Stomach smooth muscle (tissue), 2 donors: Measurements from ENCODE around the gene KIFAP3.

Experiments
- H3K27ac ChIP-seq: one replicate; pipeline ENCODE4 v1.7.0; 2013; ENCODE audit warnings: mild to moderate bottlenecking, low read length, inconsistent platforms
- H3K27me3 ChIP-seq, 2 donors: one replicate each; pipeline ENCODE4 v1.7.0; 2013; ENCODE audit warnings: low read length in 2 of 2; ENCODE audit not compliant: insufficient read depth in 2 of 2, control insufficient read depth in 1 of 2
- H3K36me3 ChIP-seq, 2 donors: one replicate each; pipeline ENCODE4 v1.7.0; 2013; ENCODE audit warnings: low read length in 2 of 2; ENCODE audit not compliant: control insufficient read depth in 2 of 2, insufficient read depth in 2 of 2
- H3K4me1 ChIP-seq: one replicate; pipeline ENCODE4 v1.7.0; 2013; ENCODE audit warnings: low read length; ENCODE audit not compliant: control insufficient read depth, insufficient read depth
- H3K4me3 ChIP-seq, 2 donors: one replicate each; pipeline ENCODE4 v1.7.0; 2013; ENCODE audit warnings: low read length in 2 of 2
- H3K9ac ChIP-seq, 2 donors: one replicate each; pipeline ENCODE4 v1.7.0; 2013; ENCODE audit warnings: low read length in 2 of 2, mild to moderate bottlenecking in 1 of 2
- H3K9me3 ChIP-seq, 2 donors: one replicate each; pipeline ENCODE4 v1.7.0; 2013; ENCODE audit warnings: low read length in 2 of 2; ENCODE audit not compliant: control insufficient read depth in 2 of 2
- donor health status: healthy.
- donor health status: Pancreatic carcinoma.

The KIFAP3 gene

GRCh38 chr1:169989246-169989645 is 85.2 kb downstream of the KIFAP3 start:
- no peaks in the 10 kb centered on the region for H3K4me1 ChIP-seq
- H3K36me3 ChIP-seq, result no peaks in the 10 kb centered on the region
- H3K9me3 ChIP-seq, result no peaks in the 10 kb centered on the region
- no peak overlapping the region for H3K27ac ChIP-seq
- H3K27me3 ChIP-seq, result no peaks in the 10 kb centered on the region
- H3K9ac ChIP-seq, result no peak overlapping the region
- H3K4me3 ChIP-seq, result no peak overlapping the region

- Histone ChIP-seq H3K9ac (no peak overlapping the region), H3K36me3 (peaks cover 0 to 7% of the 10 kb centered on the region in 2 donors), H3K9me3 (no peaks in the 10 kb centered on the region), H3K27ac (no peak overlapping the region), H3K4me3 (no peak overlapping the region), H3K27me3 (no peaks in the 10 kb centered on the region), H3K4me1 (no peaks in the 10 kb centered on the region)
These were observed 88.7 kb downstream of the KIFAP3 start for GRCh38 chr1:169985757-169986156.

- Histone ChIP-seq H3K36me3 (peaks cover 10 to 11% of the 10 kb centered on the region in 2 donors), H3K9me3 (no peaks in the 10 kb centered on the region), H3K4me1 (no peaks in the 10 kb centered on the region), H3K9ac (no peak overlapping the region), H3K27ac (no peak overlapping the region), H3K27me3 (no peaks in the 10 kb centered on the region), H3K4me3 (no peak overlapping the region)
These were observed 100.4 kb downstream of the KIFAP3 start for GRCh38 chr1:169974067-169974466.

DNA sequence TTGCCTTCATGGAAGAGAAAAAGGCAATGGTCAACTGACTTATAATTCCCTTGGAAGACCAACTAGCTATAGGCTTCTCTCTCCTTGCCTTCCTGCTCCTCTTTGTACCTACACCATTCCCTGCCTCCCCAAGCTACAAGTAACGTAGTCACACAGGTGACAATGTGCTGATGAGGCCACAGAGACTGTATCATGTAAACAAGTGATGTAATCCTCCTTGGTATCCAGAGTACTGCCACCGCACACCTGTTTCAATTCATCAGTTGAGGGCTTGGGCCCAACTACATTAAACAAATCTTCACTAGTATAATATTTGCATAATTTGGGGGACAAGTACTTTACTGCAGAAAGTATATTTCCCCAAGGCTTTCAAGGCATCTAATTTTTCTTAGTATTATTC is 104.4 kb downstream of the KIFAP3 start:
- Histone ChIP-seq H3K27me3 (no peaks in the 10 kb centered on the region), H3K36me3 (peaks cover 5 to 6% of the 10 kb centered on the region in 2 donors), H3K27ac (no peak overlapping the region), H3K4me3 (no peak overlapping the region), H3K9ac (no peak overlapping the region), H3K9me3 (no peaks in the 10 kb centered on the region), H3K4me1 (no peaks in the 10 kb centered on the region)

GRCh38 chr1:169968174-169968573 is 106.3 kb downstream of the KIFAP3 start:
- Histone ChIP-seq H3K27me3 (no peaks in the 10 kb centered on the region), H3K4me1 (no peaks in the 10 kb centered on the region), H3K4me3 (no peak overlapping the region), H3K27ac (no peak overlapping the region), H3K36me3 (peaks cover 5 to 6% of the 10 kb centered on the region in 2 donors), H3K9me3 (no peaks in the 10 kb centered on the region), H3K9ac (no peak overlapping the region)

- H3K27me3 ChIP-seq, result no peaks in the 10 kb centered on the region
- no peak overlapping the region for H3K4me3 ChIP-seq
- no peaks in the 10 kb centered on the region for H3K36me3 ChIP-seq
- no peak overlapping the region for H3K27ac ChIP-seq
- H3K9ac ChIP-seq, result no peak overlapping the region
- no peaks in the 10 kb centered on the region for H3K4me1 ChIP-seq
- H3K9me3 ChIP-seq, result no peaks in the 10 kb centered on the region
These were observed 110.3 kb downstream of the KIFAP3 start for GRCh38 chr1:169964206-169964605.

- no peaks in the 10 kb centered on the region for H3K9me3 ChIP-seq
- no peaks in the 10 kb centered on the region for H3K36me3 ChIP-seq
- H3K4me3 ChIP-seq, result no peak overlapping the region
- no peak overlapping the region for H3K9ac ChIP-seq
- H3K27ac ChIP-seq, result no peak overlapping the region
- no peaks in the 10 kb centered on the region for H3K27me3 ChIP-seq
- H3K4me1 ChIP-seq, result no peaks in the 10 kb centered on the region
These were observed 114.8 kb downstream of the KIFAP3 start for GRCh38 chr1:169959686-169960085.

DNA sequence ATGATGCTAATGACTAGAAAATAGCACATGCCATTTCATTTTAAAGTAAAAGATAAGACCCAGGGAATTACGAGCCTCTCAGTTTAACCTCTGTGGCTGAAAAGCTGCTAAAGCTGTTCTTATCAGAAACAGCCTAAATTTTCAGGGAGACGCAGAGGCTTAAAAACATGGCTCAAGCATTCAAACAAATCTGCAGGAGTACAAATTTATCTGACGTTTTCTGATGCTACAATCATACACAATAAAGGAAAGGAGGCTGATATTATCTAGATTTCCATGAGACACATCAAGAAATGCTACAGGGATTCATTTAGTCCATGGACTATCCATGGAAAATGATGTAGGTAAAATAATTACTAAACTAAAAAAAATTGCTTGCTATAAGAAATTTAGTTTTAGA is 115.5 kb downstream of the KIFAP3 start:
- no peak overlapping the region for H3K4me3 ChIP-seq

DNA sequence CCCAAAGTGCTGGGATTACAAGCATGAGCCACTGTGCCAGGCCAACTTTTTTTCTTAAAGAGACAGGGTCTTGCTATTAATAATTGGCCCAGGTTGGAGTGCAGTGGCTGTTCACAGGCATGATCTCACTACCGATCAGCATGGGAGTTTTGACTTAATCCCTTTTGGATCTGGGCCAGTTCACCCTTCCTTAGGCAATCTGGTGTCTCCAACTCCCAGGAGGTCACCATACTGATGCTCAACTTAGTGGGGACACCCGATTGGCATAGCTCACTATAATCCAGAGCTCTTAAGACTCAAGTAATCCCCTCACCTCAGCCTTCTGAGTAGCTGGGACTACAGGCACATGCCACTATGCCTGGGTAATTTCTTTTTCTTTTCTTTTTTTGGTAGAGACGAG is 116.6 kb downstream of the KIFAP3 start:
- Histone ChIP-seq H3K27ac (no peak overlapping the region), H3K9ac (no peak overlapping the region), H3K9me3 (no peaks in the 10 kb centered on the region), H3K27me3 (no peaks in the 10 kb centered on the region), H3K4me3 (no peak overlapping the region), H3K4me1 (no peaks in the 10 kb centered on the region), H3K36me3 (peaks cover 0 to 3% of the 10 kb centered on the region in 2 donors)

More for the DNA sequence above, 115.5 kb downstream of the KIFAP3 start:
- Histone ChIP-seq H3K36me3 (no peaks in the 10 kb centered on the region), H3K9ac (no peak overlapping the region), H3K27me3 (no peaks in the 10 kb centered on the region), H3K27ac (no peak overlapping the region), H3K9me3 (no peaks in the 10 kb centered on the region), H3K4me1 (no peaks in the 10 kb centered on the region)

DNA sequence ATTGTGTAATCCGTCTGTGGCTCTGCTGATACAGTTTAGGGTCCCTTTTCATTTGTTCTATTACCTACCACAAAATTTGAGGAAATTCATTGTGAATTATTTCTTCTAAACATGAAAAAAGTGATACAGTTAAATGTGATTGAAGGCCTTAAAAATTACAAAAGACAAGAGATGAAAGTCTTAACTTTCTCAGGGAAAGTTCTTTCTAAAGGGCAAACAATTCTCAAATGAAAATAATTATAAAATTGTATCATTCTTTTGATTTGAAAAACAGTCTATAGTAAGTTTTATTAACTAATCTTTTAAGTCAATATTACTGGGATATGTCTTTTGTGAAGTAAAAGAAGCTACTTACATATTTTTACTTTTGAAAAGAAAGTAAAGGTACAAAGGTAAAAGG is 123.4 kb downstream of the KIFAP3 start:
- Histone ChIP-seq H3K36me3 (peaks cover 0 to 3% of the 10 kb centered on the region in 2 donors), H3K9me3 (no peaks in the 10 kb centered on the region), H3K4me3 (no peak overlapping the region), H3K27ac (no peak overlapping the region), H3K9ac (no peak overlapping the region), H3K27me3 (no peaks in the 10 kb centered on the region), H3K4me1 (no peaks in the 10 kb centered on the region)

DNA sequence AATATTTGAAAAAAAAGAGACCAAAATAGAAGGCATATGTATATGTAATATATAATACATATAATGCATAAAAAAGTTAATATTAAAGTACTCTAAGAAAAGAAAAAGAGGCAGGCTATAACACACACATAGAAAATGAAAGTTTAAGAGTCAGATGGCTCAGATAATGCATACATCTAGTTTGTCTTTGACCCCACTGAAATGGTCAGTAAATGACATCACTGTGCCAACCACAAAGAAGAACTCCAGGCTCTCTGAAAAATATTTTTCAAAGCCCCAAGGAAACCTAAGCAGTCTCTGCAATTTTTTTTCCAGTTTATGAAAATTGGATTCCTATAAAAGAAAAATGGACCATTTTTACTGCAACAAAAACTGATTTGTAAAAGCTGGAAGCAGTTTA is 125.4 kb downstream of the KIFAP3 start:
- Histone ChIP-seq H3K27me3 (no peaks in the 10 kb centered on the region), H3K9ac (no peak overlapping the region), H3K27ac (no peak overlapping the region), H3K4me1 (no peaks in the 10 kb centered on the region), H3K36me3 (peaks cover 0 to 3% of the 10 kb centered on the region in 2 donors), H3K4me3 (no peak overlapping the region), H3K9me3 (no peaks in the 10 kb centered on the region)
